ENCODE results near the gene LMAN2L. TPM values are rescaled to one million over a fixed set of nuclear protein-coding genes. Genes with fewer than 3 reads are reported as not detected.

The LMAN2L gene
- total RNA-seq, 2 donors from 2014 or later, result 14.6 to 16.3 TPM

GRCh38 chr2:96729748-96730147, 10.1 kb downstream of the LMAN2L start:
- intact Hi-C loops (cut with DNase I, micrococcal nuclease), result no loop called here
- ATAC-seq (no peak), DNase-seq (no peak)

- intact Hi-C loops (cut with DNase I, micrococcal nuclease), result no loop called here
- no peak for DNase-seq
- ATAC-seq, result no peak
These were observed 12.4 kb downstream of the LMAN2L start for GRCh38 chr2:96727431-96727830.

GRCh38 chr2:96726131-96726530, 13.7 kb downstream of the LMAN2L start:
- ATAC-seq (no peak), DNase-seq (no peak)
- intact Hi-C loops (cut with DNase I, micrococcal nuclease), result no loop called here

- DNase-seq (no peak), ATAC-seq (no peak)
- intact Hi-C loops (cut with DNase I, micrococcal nuclease), result no loop called here
These were observed 23.5 kb downstream of the LMAN2L start for GRCh38 chr2:96716388-96716787.

DNA sequence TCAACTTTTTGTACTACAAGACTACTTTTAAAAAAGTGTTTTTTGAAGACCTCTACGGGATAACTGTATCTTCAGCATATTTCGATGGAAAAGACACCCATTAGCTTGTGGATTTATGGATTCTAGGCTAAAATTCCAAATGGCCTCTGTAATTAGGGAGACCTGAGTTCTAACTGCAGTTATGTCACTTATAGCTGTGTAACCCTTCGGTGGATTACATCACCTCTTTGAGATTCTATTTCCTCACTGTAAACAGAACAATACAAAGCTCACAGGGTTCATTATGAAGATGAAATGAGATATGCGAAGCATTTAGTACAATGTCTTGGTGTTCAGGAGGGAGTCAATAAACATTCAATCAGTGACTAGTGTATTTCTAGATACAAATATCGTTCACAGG, 24.2 kb downstream of the LMAN2L start:
- DNase-seq (no peak), ATAC-seq (peak; percentile 63)
- intact Hi-C loops (cut with DNase I, micrococcal nuclease), result no loop called here

- intact Hi-C loops (cut with DNase I, micrococcal nuclease), result no loop called here
- ATAC-seq (no peak), DNase-seq (no peak)
These were observed 28.9 kb downstream of the LMAN2L start for GRCh38 chr2:96710985-96711384.

- DNase-seq, result no peak
- no peak for ATAC-seq
- intact Hi-C loops (cut with DNase I, micrococcal nuclease), result no loop called here
These were observed 36.7 kb downstream of the LMAN2L start for GRCh38 chr2:96703021-96703751.

- intact Hi-C loops (cut with DNase I, micrococcal nuclease), result no loop called here
- no peak for DNase-seq
- no peak for ATAC-seq
These were observed 37.6 kb downstream of the LMAN2L start for GRCh38 chr2:96702098-96702785.

DNA sequence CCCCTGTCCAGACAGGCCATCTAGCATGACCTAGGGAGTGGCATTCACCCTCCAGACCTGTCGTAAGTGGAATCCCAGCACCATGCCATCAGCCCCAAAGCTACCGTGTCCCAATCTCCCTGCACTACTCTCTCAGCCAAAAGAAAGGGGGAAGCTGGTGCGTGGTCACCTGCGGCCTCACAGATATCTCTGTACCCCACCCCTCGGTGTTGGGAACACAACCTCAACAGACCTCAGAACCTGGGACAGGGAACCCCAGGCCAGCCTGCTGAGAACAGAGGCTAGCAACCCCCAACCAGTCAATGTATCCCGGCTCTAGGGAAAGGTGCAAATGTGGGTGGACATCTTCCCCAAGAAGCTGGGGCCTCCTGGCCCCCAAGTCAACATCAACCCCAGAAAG, 38.2 kb downstream of the LMAN2L start:
- DNase-seq (no peak), ATAC-seq (no peak)
- intact Hi-C loops (cut with DNase I, micrococcal nuclease), result no loop called here

GRCh38 chr2:96700086-96700485, 39.8 kb downstream of the LMAN2L start:
- intact Hi-C loops (cut with DNase I, micrococcal nuclease), result no loop called here
- peak in 1 of 2 donors; percentile 9 for DNase-seq
- ATAC-seq, result no peak

DNA sequence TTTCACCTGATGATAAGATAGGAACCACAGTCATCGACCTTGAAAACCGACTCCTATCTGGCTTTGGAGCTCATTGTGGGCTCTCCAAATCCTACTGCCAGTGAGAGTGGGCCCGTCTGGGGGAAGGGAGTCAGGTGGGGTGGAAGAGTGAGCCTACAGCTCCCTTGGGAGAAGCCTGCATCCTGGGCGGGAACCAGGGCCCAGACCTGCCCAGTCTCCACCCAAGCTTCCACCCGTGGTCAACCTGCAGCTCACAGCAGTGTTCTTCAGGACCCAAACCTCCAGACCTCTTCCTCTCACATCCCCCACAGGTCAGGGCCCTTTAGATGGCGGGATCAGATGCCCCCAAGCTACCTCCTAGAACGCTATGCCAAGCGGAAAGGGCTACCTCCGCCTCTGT, 40.2 kb downstream of the LMAN2L start:
- ATAC-seq, result no peak
- DNase-seq, result peak in 1 of 2 donors; percentile 5
- intact Hi-C loops (cut with DNase I, micrococcal nuclease), result no loop called here

DNA sequence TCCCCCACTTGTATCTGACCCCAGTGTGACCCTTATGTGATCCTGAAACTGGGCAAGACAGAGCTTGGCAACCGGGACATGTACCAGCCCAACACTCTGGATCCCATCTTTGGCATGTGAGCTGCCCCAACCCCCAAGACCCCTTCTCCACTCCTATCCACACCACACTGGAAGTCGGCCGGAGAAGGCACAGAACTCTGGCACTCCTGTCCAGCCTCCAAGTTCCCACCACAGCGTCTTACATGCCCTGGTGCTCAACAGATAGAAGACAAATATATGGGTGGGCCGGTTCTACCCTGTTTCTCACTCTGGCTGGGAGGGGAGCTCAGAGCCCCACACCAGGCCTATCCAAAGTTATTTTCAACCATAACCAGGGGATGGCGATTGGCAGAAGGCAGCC, 40.8 kb downstream of the LMAN2L start:
- peak in 1 of 2 donors; percentile 8 for DNase-seq
- no peak for ATAC-seq
- intact Hi-C loops (cut with DNase I, micrococcal nuclease), result no loop called here

DNA sequence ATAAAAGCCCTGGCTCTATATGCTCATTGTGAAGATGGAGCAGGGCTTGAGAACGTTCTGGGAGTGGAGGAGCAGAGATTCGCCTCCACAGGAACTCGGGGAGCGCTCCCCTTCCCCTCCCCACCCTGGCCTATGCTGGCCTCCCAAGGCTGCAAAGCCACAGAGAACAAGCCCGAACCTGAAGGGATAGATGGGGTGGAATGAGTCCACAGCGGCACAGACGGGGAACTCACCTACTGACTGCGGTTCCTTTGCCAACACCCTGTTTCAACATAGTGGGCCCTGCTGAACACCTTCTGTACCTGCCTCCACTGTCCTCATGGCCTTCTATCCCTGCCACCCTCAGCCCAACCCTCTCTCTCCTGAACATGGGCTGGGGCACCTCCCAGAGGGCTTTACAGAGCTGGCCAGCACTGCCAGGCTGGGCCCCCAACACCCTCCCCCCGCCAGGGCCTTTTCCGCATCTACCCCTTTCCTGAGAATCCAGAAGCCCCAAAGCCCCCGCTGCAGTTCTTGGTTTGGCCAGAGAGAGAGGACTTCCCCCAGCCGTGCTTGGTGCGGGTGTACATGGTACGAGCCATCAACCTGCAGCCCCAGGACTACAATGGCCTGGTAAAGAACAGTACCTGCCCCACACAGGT, 41.5 kb downstream of the LMAN2L start:
- DNase-seq, result peak in 1 of 2 donors; percentile 20
- intact Hi-C loops (cut with DNase I, micrococcal nuclease), result no loop called here
- no peak for ATAC-seq

- DNase-seq (peak in 1 of 2 donors; percentile 8), ATAC-seq (no peak)
- intact Hi-C loops (cut with DNase I, micrococcal nuclease), result no loop called here
These were observed 42.4 kb downstream of the LMAN2L start for GRCh38 chr2:96697476-96697875.

GRCh38 chr2:96695602-96696001, 44.3 kb downstream of the LMAN2L start:
- DNase-seq (no peak), ATAC-seq (no peak)
- intact Hi-C loops (cut with DNase I, micrococcal nuclease), result no loop called here

GRCh38 chr2:96694816-96695455, 44.9 kb downstream of the LMAN2L start:
- intact Hi-C loops (cut with DNase I, micrococcal nuclease), result no loop called here
- DNase-seq (no peak), ATAC-seq (no peak)

GRCh38 chr2:96694279-96694678, 45.6 kb downstream of the LMAN2L start:
- intact Hi-C loops (cut with DNase I, micrococcal nuclease), result no loop called here
- ATAC-seq (no peak), DNase-seq (no peak)

DNA sequence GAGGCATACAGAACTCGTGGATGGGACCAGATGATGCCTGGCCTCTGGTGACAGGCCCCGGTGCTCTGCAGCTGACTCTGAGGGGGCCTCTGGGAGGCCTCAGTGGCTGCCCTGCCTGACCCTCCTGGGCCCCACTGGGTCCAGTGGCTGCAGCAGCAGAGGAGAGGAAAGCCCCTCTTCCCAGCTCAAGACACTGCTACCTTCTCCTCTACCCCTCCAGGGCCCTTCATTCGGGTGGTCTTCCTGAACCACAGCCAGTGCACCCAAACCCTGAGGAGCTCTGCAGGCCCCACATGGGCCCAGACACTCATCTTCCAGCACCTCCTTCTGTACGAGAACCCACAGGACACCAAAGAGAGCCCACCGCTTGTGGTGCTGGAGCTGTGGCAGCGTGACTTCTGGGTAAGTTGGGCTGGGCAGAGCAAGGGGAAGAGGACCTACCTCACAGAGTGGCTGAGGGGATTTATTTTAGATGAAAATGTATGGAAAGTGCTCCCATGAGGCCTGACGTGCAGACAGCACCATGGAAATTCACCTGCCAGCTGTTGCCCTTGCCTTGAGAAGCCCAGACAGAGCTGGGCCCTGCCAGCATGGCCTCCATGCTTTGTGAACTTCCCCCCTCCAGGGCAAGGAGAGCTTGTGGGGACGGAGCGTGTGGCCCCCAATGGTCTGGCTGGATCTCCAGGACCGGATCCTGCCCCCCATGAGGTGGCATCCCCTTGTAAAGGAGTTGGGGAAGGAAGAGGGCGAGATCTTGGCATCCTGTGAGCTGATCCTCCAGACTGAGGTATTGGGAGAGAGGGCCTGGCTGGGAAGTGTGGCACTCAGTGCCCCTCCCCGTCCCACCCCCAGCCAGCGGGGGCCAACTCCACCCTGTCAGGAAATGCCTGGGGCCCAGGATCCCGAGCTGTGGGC, 46.3 kb downstream of the LMAN2L start:
- DNase-seq (no peak), ATAC-seq (no peak)
- intact Hi-C loops (cut with DNase I, micrococcal nuclease), result no loop called here

Measured in left colon (tissue), 2 donors.